Heart right ventricle (tissue), 16 donors: ENCODE measurements around the gene PNPLA6. TPM values are rescaled to one million over a fixed set of nuclear protein-coding genes. Genes with fewer than 3 reads are reported as not detected.
A peak's percentile ranks its signal among the peaks of the same experiment; 100 is the strongest.

Experiments
- ATAC-seq, 8 donors: fragments of 200-7000 bp; cut with Tn5 transposase; one replicate each; pipeline ENCODE4 v1.9.1; 2020; ENCODE audit warnings: mild to moderate bottlenecking in 8 of 8, moderate library complexity in 8 of 8, moderate number of reproducible peaks in 1 of 8
- DNase-seq, 2 donors: peaks; one replicate each; pipeline ENCODE4 v3.0.0-alpha.2; 2020
- H3K27ac ChIP-seq, 10 donors: fragments of 200-600 bp; sonication (generic) in 2 of 10; one replicate each; pipeline versions ENCODE4 v1.5.0 to v1.8.0; 2020 to 2022; ENCODE audit warnings: mild to moderate bottlenecking in 3 of 10
- H3K27me3 ChIP-seq, 7 donors: fragments of 200-600 bp; one replicate each; pipeline ENCODE4 v1.8.0; 2021 to 2022; ENCODE audit warnings: mild to moderate bottlenecking in 2 of 7
- H3K36me3 ChIP-seq, 9 donors: fragments of 200-600 bp; sonication (generic) in 1 of 9; one replicate each; pipeline versions ENCODE4 v1.5.0 to v1.8.0; 2020 to 2022; ENCODE audit warnings: mild to moderate bottlenecking in 2 of 9
- H3K4me1 ChIP-seq, 9 donors: fragments of 200-600 bp; sonication (generic) in 1 of 9; one replicate each; pipeline versions ENCODE4 v1.5.0 to v1.8.0; 2020 to 2022; ENCODE audit warnings: mild to moderate bottlenecking in 4 of 9
- H3K4me3 ChIP-seq, 10 donors: fragments of 200-600 bp; sonication (generic) in 2 of 10; one replicate each; pipeline versions ENCODE4 v1.5.0 to v1.8.0; 2020 to 2022; ENCODE audit warnings: mild to moderate bottlenecking in 7 of 10, moderate library complexity in 2 of 10
- H3K9me3 ChIP-seq, 11 donors: fragments of 200-600 bp in 10 of 11; sonication (generic) in 2 of 11; one replicate each; pipeline versions ENCODE4 v1.5.0 to v1.8.0; 2013 to 2022; ENCODE audit warnings: mild to moderate bottlenecking in 2 of 11, control low read depth in 1 of 11, moderate library complexity in 1 of 11
- CTCF ChIP-seq, 9 donors: fragments of 200-600 bp; sonication (generic) in 2 of 9; IDR thresholded peaks; one replicate each; pipeline versions ENCODE4 v1.5.0 to v1.8.0; 2021 to 2022; ENCODE audit warnings: antibody characterized with exemption in 9 of 9, mild to moderate bottlenecking in 5 of 9, moderate library complexity in 1 of 9
- WGBS, 2 donors: extraction: QIAGEN DNeasy Blood & Tissue Kit; methylation state at CpG; one replicate each; pipeline ENCODE4 v1.1.7; 2013; ENCODE audit warnings: inconsistent platforms in 1 of 2; 5-methylcytosine and 5-hydroxymethylcytosine counted together
- intact Hi-C, 10 donors: fragments of 100-400 bp; cut with DNase I; formaldehyde crosslinking; loops; one replicate each; pipeline versions ENCODE4 v1.11.1 to v1.14.2; 2022
- polyA plus RNA-seq, 2 donors: library from polyadenylated mRNA; stranded (reverse); fragments of 200-250 nt; gene quantifications; one replicate each; pipeline ENCODE4 v1.2.3, GENCODE V29; 2013
- total RNA-seq, 10 donors: library from RNA; stranded (reverse); fragmentation: NEBNext Ultra II Directional in 3 of 10; extraction: Animal tissue kit (Norgen Biotek cat#: 25700) in 3 of 10; gene quantifications; one replicate each; pipeline versions ENCODE4 v1.2.1 to v1.2.4, GENCODE V29; 2021 to 2023
- donor health status: Arrhythmogenic right ventricular cardiomyopathy.
- donor health status: ischemic (EF 13 %, LVEDD 7.1; RV severe dilation, severe dysfunction).
- donor health status: healthy with polysubstance abuse.
- donor health status: DM: no; HTN: yes; CAD: no.
- donor health status: DM: no; HTN: no; CAD: no.
- donor health status: ischemic (EF 25% LVEDD 6.9; RV normal size, moderate dysfunction).
- donor health status: ischemic (EF 25% LVEDD 5.7; RV mildly dilated, moderate dysfunction).
- donor health status: healthy.
- donor health status: DM: yes; HTN: yes; CAD: no.
- donor health status: Ischemic cardiomyopathy.
- donor health status: ischemic (EF 35%, LVEDD 5.7; RV mildly dilated, moderate dysfunction).
- donor health status: nonischemic (EF 11% LVEDD 7.7; RV severe dilation, severe dysfunction).
- donor health status: DM: yes; HTN: yes; CAD: no.
- donor health status: PGD.
- donor health status: ischemic (EF 29% LVEDD 5.4; RV normal size, mild dysfunction).
- donor health status: nonischemic (EF 23%, LVEDD 6.1; RV moderate dilation, normal function).

The PNPLA6 gene
- total and polyA plus RNA-seq, 12 donors = 33.9 to 73.8 (median 41.6) TPM

GRCh38 chr19:7540761-7541474 is 5.4 kb downstream of the PNPLA6 start:
- no peaks in the 10 kb centered on the region for H3K27me3 ChIP-seq
- intact Hi-C loops = no loop called here
- H3K9me3 ChIP-seq = no peaks in the 10 kb centered on the region
- peaks cover 0 to 92% (median 52%) of the 10 kb centered on the region in 9 donors for H3K36me3 ChIP-seq
- ATAC-seq (peak in 1 of 8 donors; percentile 7), DNase-seq (no peak)
- no peak overlapping the region for H3K4me3 ChIP-seq
- 81 to 84% methylated on average over 39 of the region's 39 CpGs for WGBS, 2 donors
- H3K27ac ChIP-seq = no peak overlapping the region
- H3K4me1 ChIP-seq = peaks cover 0 to 45% (median 7%) of the 10 kb centered on the region in 9 donors
- TF ChIP-seq CTCF (IDR thresholded peaks at IDR 0.05) = no peak

- DNase-seq (no peak), ATAC-seq (no peak)
- H3K27me3 ChIP-seq = no peaks in the 10 kb centered on the region
- H3K27ac ChIP-seq = peak overlapping the region in 1 of 10 donors; percentile 20
- peaks cover 0 to 95% (median 52%) of the 10 kb centered on the region in 9 donors for H3K36me3 ChIP-seq
- 91 to 92% methylated on average over 15 of the region's 15 CpGs for WGBS, 2 donors
- no peak overlapping the region for H3K4me3 ChIP-seq
- no peaks in the 10 kb centered on the region for H3K9me3 ChIP-seq
- TF ChIP-seq CTCF (IDR thresholded peaks at IDR 0.05) = no peak
- peaks cover 0 to 45% (median 2%) of the 10 kb centered on the region in 9 donors for H3K4me1 ChIP-seq
- intact Hi-C loops = no loop called here
Measured at GRCh38 chr19:7541475-7541824, 5.9 kb downstream of the PNPLA6 start.

GRCh38 chr19:7541828-7542443 is 6.4 kb downstream of the PNPLA6 start:
- intact Hi-C loops = no loop called here
- H3K9me3 ChIP-seq = no peaks in the 10 kb centered on the region
- ATAC-seq = no peak
- 94 to 95% methylated on average over 11 of the region's 11 CpGs for WGBS, 2 donors
- H3K27ac ChIP-seq = peak overlapping the region in 1 of 10 donors; percentile 88
- peaks cover 0 to 94% (median 51%) of the 10 kb centered on the region in 9 donors for H3K36me3 ChIP-seq
- TF ChIP-seq CTCF (IDR thresholded peaks at IDR 0.05) = no peak
- no peak for DNase-seq
- no peak overlapping the region for H3K4me3 ChIP-seq
- no peaks in the 10 kb centered on the region for H3K27me3 ChIP-seq
- H3K4me1 ChIP-seq = peaks cover 0 to 44% (median 0%) of the 10 kb centered on the region in 9 donors

GRCh38 chr19:7542556-7543348 is 7.2 kb downstream of the PNPLA6 start:
- no peak for TF ChIP-seq CTCF (IDR thresholded peaks at IDR 0.05)
- WGBS, 2 donors = 97 to 98% methylated on average over 24 of the region's 24 CpGs
- Histone ChIP-seq H3K4me1 (peaks cover 0 to 43% (median 0%) of the 10 kb centered on the region in 9 donors), H3K27ac (peak overlapping the region in 2 of 10 donors; percentile 55 to 88), H3K9me3 (no peaks in the 10 kb centered on the region), H3K27me3 (no peaks in the 10 kb centered on the region), H3K4me3 (no peak overlapping the region), H3K36me3 (peaks cover 0 to 89% (median 44%) of the 10 kb centered on the region in 9 donors)
- ATAC-seq (peak in 1 of 8 donors; percentile 30), DNase-seq (no peak)
- intact Hi-C loops = no loop called here
